Thoracic aorta (tissue), 2 donors: ENCODE measurements around the gene FAM170B. TPM values are rescaled to one million over a fixed set of nuclear protein-coding genes. Genes with fewer than 3 reads are reported as not detected.

ENCODE experiments used
- ATAC-seq: fragments of 150-250 bp; one replicate; pipeline ENCODE4 v1.8.0; 2017; ENCODE audit warnings: low read depth; ENCODE audit not compliant: insufficient number of reproducible peaks, low FRiP score
- DNase-seq: peaks from one replicate; pipeline ENCODE4 v3.0.0-alpha.2; 2020; ENCODE audit warnings: low spot score
- H3K27ac ChIP-seq, 2 donors: fragments of 200-600 bp; sonication (generic); 1 replicate in 1 of 2; 2 replicates in 1 of 2; pipeline ENCODE4 v1.5.1; 2016; ENCODE audit warnings: mild to moderate bottlenecking in 2 of 2, moderate library complexity in 2 of 2
- H3K27me3 ChIP-seq: fragments of 200-600 bp; sonication (generic); replicated peaks from 2 replicates; pipeline ENCODE4 v1.6.0; 2016; ENCODE audit warnings: mild to moderate bottlenecking; ENCODE audit not compliant: insufficient read depth
- H3K36me3 ChIP-seq: fragments of 200-600 bp; sonication (generic); one replicate; pipeline ENCODE4 v1.5.1; 2016
- H3K4me1 ChIP-seq, 2 donors: fragments of 200-600 bp; sonication (generic); 1 replicate in 1 of 2; 2 replicates in 1 of 2; pipeline versions ENCODE4 v1.5.1 to v1.6.0; 2016; ENCODE audit warnings: low read depth in 2 of 2, mild to moderate bottlenecking in 1 of 2; ENCODE audit not compliant: control insufficient read depth in 1 of 2
- H3K4me3 ChIP-seq: fragments of 200-600 bp; sonication (generic); 2 replicates; pipeline ENCODE4 v1.5.1; 2016; ENCODE audit warnings: mild to moderate bottlenecking
- H3K9me3 ChIP-seq: fragments of 200-600 bp; sonication (generic); 2 replicates; pipeline ENCODE4 v1.5.1; 2016
- CTCF ChIP-seq: fragments of 200-600 bp; sonication (generic); IDR thresholded peaks from one replicate; pipeline ENCODE4 v1.5.1; 2019; ENCODE audit warnings: antibody characterized with exemption
- total RNA-seq, 2 donors: library from RNA; depleted of rRNA; stranded (reverse); fragments of >200 nt; gene quantifications; one replicate each; pipeline versions ENCODE4 v1.1.0 to v1.2.3, GENCODE V29; 2016

Gene FAM170B
- total RNA-seq, 2 donors from 2014 or later, result not detected

DNA sequence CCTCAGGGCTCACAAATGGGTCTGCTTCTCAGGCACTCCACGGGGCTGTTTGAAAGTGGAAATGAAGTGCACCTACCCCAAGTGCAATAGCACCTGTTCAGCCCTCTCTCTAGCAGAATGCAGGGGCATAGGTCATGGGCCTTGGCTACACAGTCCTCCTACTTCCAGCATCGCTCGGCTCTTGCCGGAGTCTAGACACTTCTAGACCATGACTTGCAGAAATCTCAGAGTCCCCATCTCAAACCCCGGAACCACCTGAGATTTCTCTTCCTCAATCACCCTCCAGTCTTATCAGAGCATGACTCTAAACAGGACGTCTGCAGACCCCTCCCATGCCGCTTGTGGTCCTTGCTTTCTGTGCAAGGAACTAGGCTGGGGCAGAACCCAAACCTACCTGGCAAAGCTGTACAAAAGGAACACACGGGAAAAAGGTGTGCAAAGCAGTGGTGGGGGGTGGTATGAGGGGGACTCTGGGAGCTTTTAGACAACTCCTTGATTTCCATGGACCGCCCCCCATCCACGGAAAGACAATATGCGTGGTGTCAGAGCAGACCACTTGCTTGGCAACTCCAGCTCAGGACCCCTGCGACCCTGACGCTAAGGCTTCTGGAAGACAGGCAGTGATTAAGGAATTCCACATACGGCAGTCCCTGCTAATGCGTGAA is 40.6 kb upstream of the FAM170B start:
- Histone ChIP-seq H3K9me3 (no peaks in the 10 kb centered on the region), H3K36me3 (no peaks in the 10 kb centered on the region), H3K27ac (no peak overlapping the region), H3K4me1 (peaks cover 5 to 11% of the 10 kb centered on the region in 2 donors), H3K4me3 (no peak overlapping the region), H3K27me3 (no peaks in the 10 kb centered on the region)
- no peak for ATAC-seq
- no peak for DNase-seq
- no peak for TF ChIP-seq CTCF

DNA sequence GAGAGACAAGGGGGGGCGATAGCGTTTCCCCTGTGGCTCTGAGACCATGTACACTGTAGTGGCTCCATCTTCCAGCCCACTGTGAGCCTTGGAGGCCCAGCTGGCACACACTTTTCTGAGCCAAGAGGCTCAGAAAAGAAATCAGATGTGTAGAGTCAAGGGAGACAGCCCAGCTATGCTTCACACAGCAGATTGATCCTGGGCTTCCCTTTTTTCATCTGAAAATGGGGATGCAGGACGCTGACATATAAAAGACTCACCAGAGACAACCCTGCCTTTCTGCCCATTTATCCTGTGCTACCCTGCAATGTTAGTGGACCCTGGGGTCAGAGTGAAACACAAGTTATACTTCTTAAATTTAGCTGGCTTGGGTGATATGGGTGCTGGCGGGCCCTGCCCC is 40.0 kb upstream of the FAM170B start:
- no peak for ATAC-seq
- Histone ChIP-seq H3K4me3 (no peak overlapping the region), H3K4me1 (peaks cover 5 to 11% of the 10 kb centered on the region in 2 donors), H3K36me3 (no peaks in the 10 kb centered on the region), H3K9me3 (no peaks in the 10 kb centered on the region), H3K27ac (no peak overlapping the region), H3K27me3 (no peaks in the 10 kb centered on the region)
- DNase-seq, result no peak
- no peak for TF ChIP-seq CTCF

GRCh38 chr10:49173201-49173772 is 39.5 kb upstream of the FAM170B start:
- H3K4me3 ChIP-seq, result no peak overlapping the region
- DNase-seq, result no peak
- TF ChIP-seq CTCF, result no peak
- H3K4me1 ChIP-seq, result peaks cover 5 to 11% of the 10 kb centered on the region in 2 donors
- H3K27ac ChIP-seq, result no peak overlapping the region
- H3K36me3 ChIP-seq, result no peaks in the 10 kb centered on the region
- no peaks in the 10 kb centered on the region for H3K27me3 ChIP-seq
- no peak for ATAC-seq
- no peaks in the 10 kb centered on the region for H3K9me3 ChIP-seq

- ATAC-seq, result no peak
- Histone ChIP-seq H3K4me3 (no peak overlapping the region), H3K27me3 (no peaks in the 10 kb centered on the region), H3K27ac (no peak overlapping the region), H3K36me3 (no peaks in the 10 kb centered on the region), H3K9me3 (no peaks in the 10 kb centered on the region), H3K4me1 (peaks cover 5 to 10% of the 10 kb centered on the region in 2 donors)
- DNase-seq, result no peak
- no peak for TF ChIP-seq CTCF
Observed at GRCh38 chr10:49172777-49173132, 38.9 kb upstream of the FAM170B start.

DNA sequence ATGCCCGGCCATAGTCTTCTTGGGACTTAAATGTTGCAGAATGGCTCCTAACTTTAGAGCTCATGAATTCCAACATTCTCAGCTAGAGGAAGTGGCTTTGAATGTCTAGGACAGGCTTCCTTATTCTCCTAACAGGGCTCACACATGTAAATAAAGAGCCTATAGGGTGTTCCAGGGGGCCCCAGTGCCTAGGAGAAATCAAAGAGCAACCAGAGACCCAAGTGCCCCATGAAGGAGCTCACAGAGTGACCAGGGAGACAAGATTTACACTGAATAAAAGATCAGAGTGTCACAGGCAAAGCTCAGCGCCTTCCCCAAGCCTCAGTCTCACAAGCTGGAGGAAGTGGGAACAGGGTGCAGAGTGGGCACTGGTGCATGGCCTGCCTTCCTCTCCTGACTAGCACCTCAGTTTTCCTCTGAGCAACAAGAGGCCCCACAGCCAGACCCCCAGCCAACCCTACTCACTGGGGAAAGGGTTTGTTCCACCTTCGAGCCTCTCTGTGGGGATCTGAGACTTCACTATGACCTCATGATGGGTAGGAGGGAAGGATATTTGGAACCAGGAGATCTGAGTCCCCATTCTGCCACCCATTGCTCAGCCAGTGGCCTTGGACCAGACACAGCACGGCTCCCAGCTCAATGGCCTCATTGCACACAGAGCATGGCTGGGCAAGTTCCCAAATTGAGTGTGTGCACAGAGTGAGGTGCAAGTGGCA is 38.4 kb upstream of the FAM170B start:
- Histone ChIP-seq H3K27me3 (no peaks in the 10 kb centered on the region), H3K27ac (no peak overlapping the region), H3K4me1 (peaks cover 4 to 5% of the 10 kb centered on the region in 2 donors), H3K36me3 (no peaks in the 10 kb centered on the region), H3K9me3 (no peaks in the 10 kb centered on the region), H3K4me3 (no peak overlapping the region)
- TF ChIP-seq CTCF, result no peak
- no peak for DNase-seq
- no peak for ATAC-seq
